ENCODE data around the gene EPC2. TPM values are rescaled to one million over a fixed set of nuclear protein-coding genes. Genes with fewer than 3 reads are reported as not detected.

EPC2 gene
- total and polyA plus RNA-seq, 2 donors (not counting 1 experiment from before 2014, with no cell fraction given) = 18.0 to 72.3 TPM

DNA sequence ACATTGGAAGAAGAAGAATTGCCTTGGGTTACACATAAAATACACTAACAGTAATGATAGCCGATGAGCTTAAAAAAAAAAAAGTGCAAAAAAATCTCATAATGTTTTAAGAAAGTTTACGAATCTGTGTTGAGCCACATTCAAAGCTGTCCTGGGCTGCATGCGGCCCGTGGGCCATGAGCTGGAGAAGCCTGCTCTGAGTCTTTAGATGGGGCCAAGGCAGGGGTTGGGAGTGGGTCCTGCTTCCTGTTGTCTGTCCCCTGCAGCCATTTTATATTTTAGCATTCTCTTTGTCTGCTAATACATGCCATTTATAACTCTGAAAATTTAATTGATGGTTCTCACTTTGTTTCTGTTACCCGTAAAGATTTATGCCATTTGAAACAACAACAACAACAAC, 93.2 kb downstream of the EPC2 start:
- Histone ChIP-seq H3K9me3 (ENCODE audit: control extremely low read depth in 1 of 3, control insufficient read depth in 2 of 3, insufficient read depth in 1 of 3, low read length in 2 of 3) (no peaks in the 10 kb centered on the region), H3K27ac (ENCODE audit: low read length in 2 of 2) (no peak overlapping the region), H4K20me1 (ENCODE audit: control insufficient read depth, insufficient read depth, low read length, poor library complexity, severe bottlenecking) (peaks cover 75% of the 10 kb centered on the region), H3K27me3 (replicated peaks in 1 of 4; ENCODE audit: control extremely low read depth in 1 of 4, control insufficient read depth in 3 of 4, insufficient read depth in 4 of 4, low read length in 3 of 4) (no peaks in the 10 kb centered on the region), H3K36me3 (replicated peaks in 1 of 2; ENCODE audit: control extremely low read depth in 1 of 2, control insufficient read depth in 1 of 2, extremely low read depth in 1 of 2, insufficient read depth in 2 of 2, low read length in 1 of 2) (peaks cover 0 to 1% of the 10 kb centered on the region in 2 experiments), H2AFZ (ENCODE audit: insufficient read depth, low read depth, low read length, poor library complexity, severe bottlenecking) (no peak overlapping the region), H3K9ac (ENCODE audit: low read length) (no peak overlapping the region), H3K4me1 (ENCODE audit: control insufficient read depth in 2 of 2, insufficient read depth in 2 of 2, low read length in 2 of 2) (peaks cover 6 to 20% of the 10 kb centered on the region in 2 donors), H3K4me3 (ENCODE audit: control extremely low read depth in 1 of 5, extremely low read depth in 1 of 5, insufficient read depth in 1 of 5, low read depth in 2 of 5, low read length in 4 of 5) (no peak overlapping the region), H3K79me2 (ENCODE audit: control insufficient read depth, insufficient read depth, low read length) (peaks cover 72% of the 10 kb centered on the region), H3K4me2 (replicated peaks; ENCODE audit: low read depth, low read length, poor library complexity, severe bottlenecking) (no peak overlapping the region)
- peak overlapping the region; percentile 24 for H3K27ac Mint-ChIP-seq
- intact Hi-C loops (cut with micrococcal nuclease) = no loop called here
- ATAC-seq (ENCODE audit: low read depth) = no peak
- 95% methylated on average over 3 of the region's 5 CpGs for WGBS (ENCODE audit: insufficient coverage)
- H3K9me3 Mint-ChIP-seq (ENCODE audit: insufficient read depth) = no peaks in the 10 kb centered on the region
- ChIA-PET CTCF (interaction anchor here (0.7 to 1.3 kb wide), 3 partner anchors 17 to 35 kb away, joined by 3 read pairs; no protein-coding TSS in a partner anchor), POLR2A (no interaction called here)
- TF ChIP-seq, protein P1, sequence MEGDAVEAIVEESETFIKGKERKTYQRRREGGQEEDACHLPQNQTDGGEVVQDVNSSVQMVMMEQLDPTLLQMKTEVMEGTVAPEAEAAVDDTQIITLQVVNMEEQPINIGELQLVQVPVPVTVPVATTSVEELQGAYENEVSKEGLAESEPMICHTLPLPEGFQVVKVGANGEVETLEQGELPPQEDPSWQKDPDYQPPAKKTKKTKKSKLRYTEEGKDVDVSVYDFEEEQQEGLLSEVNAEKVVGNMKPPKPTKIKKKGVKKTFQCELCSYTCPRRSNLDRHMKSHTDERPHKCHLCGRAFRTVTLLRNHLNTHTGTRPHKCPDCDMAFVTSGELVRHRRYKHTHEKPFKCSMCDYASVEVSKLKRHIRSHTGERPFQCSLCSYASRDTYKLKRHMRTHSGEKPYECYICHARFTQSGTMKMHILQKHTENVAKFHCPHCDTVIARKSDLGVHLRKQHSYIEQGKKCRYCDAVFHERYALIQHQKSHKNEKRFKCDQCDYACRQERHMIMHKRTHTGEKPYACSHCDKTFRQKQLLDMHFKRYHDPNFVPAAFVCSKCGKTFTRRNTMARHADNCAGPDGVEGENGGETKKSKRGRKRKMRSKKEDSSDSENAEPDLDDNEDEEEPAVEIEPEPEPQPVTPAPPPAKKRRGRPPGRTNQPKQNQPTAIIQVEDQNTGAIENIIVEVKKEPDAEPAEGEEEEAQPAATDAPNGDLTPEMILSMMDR (IDR thresholded peaks at IDR 0.05) = no peak
- TF ChIP-seq EZH2 (IDR thresholded peaks at IDR 0.05; ENCODE audit: borderline replicate concordance, insufficient read depth, low read depth, low read length, poor library complexity, severe bottlenecking) = no peak
- DNase-seq = no peak
- no peak overlapping the region for H3K4me3 Mint-ChIP-seq
- H3K4me1 Mint-ChIP-seq = peaks cover 40% of the 10 kb centered on the region
- H3K27me3 Mint-ChIP-seq = no peaks in the 10 kb centered on the region

DNA sequence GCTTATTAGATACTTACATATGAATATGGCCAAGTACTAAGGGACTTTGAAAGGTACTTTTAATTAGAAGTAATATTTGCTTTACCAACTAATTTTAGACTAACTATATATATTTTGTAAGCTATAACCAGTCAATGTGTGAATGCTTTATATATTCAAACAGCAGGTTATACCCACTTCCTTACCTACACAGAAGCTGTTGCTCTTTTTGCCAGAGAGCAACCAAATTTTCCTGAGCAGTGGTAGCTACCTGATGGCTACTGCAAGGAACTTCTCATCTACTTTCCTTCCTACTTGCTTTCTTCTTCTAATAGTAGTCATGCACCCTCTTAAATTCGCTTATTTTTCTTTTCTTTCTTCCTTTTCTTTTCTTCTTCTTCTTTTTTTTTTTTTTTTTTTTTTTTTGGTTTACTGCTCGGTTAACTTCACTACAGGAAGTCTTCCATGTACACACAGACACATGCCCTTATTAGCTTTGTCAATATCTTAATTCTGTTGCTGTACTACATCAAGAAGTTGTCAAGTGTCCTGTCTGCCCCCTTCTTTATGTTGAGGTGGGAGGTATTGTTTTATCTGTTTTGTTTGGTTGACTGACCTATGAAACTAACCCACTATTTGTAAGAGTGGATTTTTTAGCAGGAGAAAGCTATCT, 95.0 kb downstream of the EPC2 start:
- Histone ChIP-seq H3K27ac (ENCODE audit: low read length in 2 of 2) (no peak overlapping the region), H3K4me3 (ENCODE audit: control extremely low read depth in 1 of 5, extremely low read depth in 1 of 5, insufficient read depth in 1 of 5, low read depth in 2 of 5, low read length in 4 of 5) (no peak overlapping the region), H3K4me1 (ENCODE audit: control insufficient read depth in 2 of 2, insufficient read depth in 2 of 2, low read length in 2 of 2) (peaks cover 6 to 20% of the 10 kb centered on the region in 2 donors), H3K36me3 (replicated peaks in 1 of 2; ENCODE audit: control extremely low read depth in 1 of 2, control insufficient read depth in 1 of 2, extremely low read depth in 1 of 2, insufficient read depth in 2 of 2, low read length in 1 of 2) (peaks cover 3 to 5% of the 10 kb centered on the region in 2 experiments), H3K9me3 (ENCODE audit: control extremely low read depth in 1 of 3, control insufficient read depth in 2 of 3, insufficient read depth in 1 of 3, low read length in 2 of 3) (no peaks in the 10 kb centered on the region), H3K9ac (ENCODE audit: low read length) (no peak overlapping the region), H3K79me2 (ENCODE audit: control insufficient read depth, insufficient read depth, low read length) (peaks cover 55% of the 10 kb centered on the region), H3K27me3 (replicated peaks in 1 of 4; ENCODE audit: control extremely low read depth in 1 of 4, control insufficient read depth in 3 of 4, insufficient read depth in 4 of 4, low read length in 3 of 4) (no peaks in the 10 kb centered on the region), H4K20me1 (ENCODE audit: control insufficient read depth, insufficient read depth, low read length, poor library complexity, severe bottlenecking) (peaks cover 60% of the 10 kb centered on the region), H3K4me2 (replicated peaks; ENCODE audit: low read depth, low read length, poor library complexity, severe bottlenecking) (peak overlapping the region; percentile 40), H2AFZ (ENCODE audit: insufficient read depth, low read depth, low read length, poor library complexity, severe bottlenecking) (no peak overlapping the region)
- DNase-seq (peak; percentile 16), ATAC-seq (ENCODE audit: low read depth) (no peak)
- ChIA-PET POLR2A (interaction anchor here (0.7 kb wide), 1 partner anchor 18 kb away, joined by 9 read pairs; no protein-coding TSS in a partner anchor), CTCF (interaction anchor here (0.6 to 1.0 kb wide), 4 partner anchors 13 to 76 kb away, joined by 3 to 4 read pairs (median 3); no protein-coding TSS in a partner anchor)
- Mint-ChIP-seq H3K9me3 (ENCODE audit: insufficient read depth) (no peaks in the 10 kb centered on the region), H3K27ac (no peak overlapping the region), H3K4me3 (peak overlapping the region; percentile 18), H3K4me1 (peaks cover 40% of the 10 kb centered on the region), H3K27me3 (no peaks in the 10 kb centered on the region)
- WGBS (ENCODE audit: insufficient coverage) = no CpG with 5 or more reads among the region's 2 CpGs
- TF ChIP-seq EZH2 (IDR thresholded peaks at IDR 0.05; ENCODE audit: borderline replicate concordance, insufficient read depth, low read depth, low read length, poor library complexity, severe bottlenecking) = no peak
- TF ChIP-seq, protein P1 (IDR thresholded peaks at IDR 0.05) = no peak
- intact Hi-C loops (cut with micrococcal nuclease) = loop anchor here (2.0 kb wide), 1 partner anchor 15 kb away; no protein-coding TSS in a partner anchor
